ENCODE data around the gene CPLANE1. TPM values are rescaled to one million over a fixed set of nuclear protein-coding genes. Genes with fewer than 3 reads are reported as not detected.

Gene CPLANE1
- 2.9 to 5.2 TPM (median 4.8 TPM) in 5 replicates for total RNA-seq (2022; extraction: Qiagen RNA extraction; ENCODE audit: low read depth)

DNA sequence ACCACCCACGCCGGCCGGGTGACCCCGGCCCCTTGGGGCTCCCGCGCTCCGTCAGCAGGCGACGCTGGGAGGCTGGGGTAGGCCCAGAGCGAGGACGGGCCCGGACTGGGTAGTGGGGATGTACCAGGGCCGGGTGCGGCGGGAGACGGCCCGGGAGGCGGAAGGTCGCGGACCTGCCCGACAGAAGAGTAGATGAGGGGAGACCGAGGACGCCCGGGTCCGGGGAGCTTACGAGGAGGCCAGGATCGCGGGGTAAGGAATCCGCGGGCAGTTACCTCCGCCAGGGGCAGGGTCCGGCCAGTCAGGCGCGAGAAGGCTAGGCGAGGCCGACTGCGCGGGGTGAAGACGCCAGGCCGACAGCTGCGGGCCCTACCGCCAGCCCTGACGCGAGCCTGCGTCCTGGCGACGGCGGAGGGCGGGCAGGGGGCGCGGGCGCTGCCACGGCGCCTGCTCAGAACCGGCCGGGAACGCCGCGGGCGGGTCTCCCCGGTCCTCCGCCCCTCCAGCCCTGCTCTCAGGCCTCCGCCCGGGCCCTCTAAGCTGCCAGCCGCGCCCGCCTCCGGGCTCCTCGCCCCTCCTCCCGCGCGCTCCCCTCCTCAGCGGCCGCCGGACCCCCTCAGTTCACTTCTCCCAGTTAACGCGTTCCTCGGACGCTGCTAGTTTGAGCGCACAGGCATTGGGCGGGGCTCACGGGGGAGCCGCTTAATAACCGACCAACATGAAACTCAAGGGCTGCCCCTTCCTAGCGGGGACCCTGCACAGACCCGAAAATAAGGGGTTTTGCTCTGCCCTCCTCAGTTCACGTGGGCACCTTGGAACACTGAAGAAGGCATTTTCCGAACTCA lies at the start of gene CPLANE1:
Gene CPLANE1 (minus strand): TSS at position 407 of the 845 bp plus-strand sequence. CDS start 1,678 bp downstream, outside the sequence.

Other genes with a start within 250 kb of the CPLANE1 start
- 15.2 to 22.7 TPM (median 17.7 TPM) in 5 replicates for gene NUP155, start 121.7 kb upstream of the CPLANE1 start, total RNA-seq (2022; extraction: Qiagen RNA extraction; ENCODE audit: low read depth)
- gene WDR70, start 129.9 kb upstream of the CPLANE1 start, total RNA-seq (2022; extraction: Qiagen RNA extraction; ENCODE audit: low read depth): 9.4 to 14.5 TPM (median 11.7 TPM) in 5 replicates